ENCODE results near the gene KCNH8. TPM values are rescaled to one million over a fixed set of nuclear protein-coding genes. Genes with fewer than 3 reads are reported as not detected.

Gene KCNH8
- total RNA-seq, 1 donor from 2014 or later, result not detected

Small RNA genes within 50 kb of the gene (microRNA-seq; reads per million reads assigned to microRNA genes)
- gene MIR4791 (ENCODE audit: borderline number of aligned reads), result not detected
